NCI-H146 (cell line): ENCODE measurements around the gene CLRN2.
A peak's percentile ranks its signal among the peaks of the same experiment; 100 is the strongest.
"Not testable (repeated sequence)": the region's sequence is repeated elsewhere in the genome, so short reads cannot be mapped to it uniquely, and the experiment has no call there.

Experiments used
- DNase-seq: peaks from one replicate; lab custom pipeline; 2025; lab: John Stamatoyannopoulos, UW

CLRN2 gene

GRCh38 chr4:17545374-17546140 is 30.6 kb downstream of the CLRN2 start:
- peak; percentile 62 for DNase-seq

- DNase-seq, result no peak
These were observed 31.3 kb downstream of the CLRN2 start for GRCh38 chr4:17546222-17546621.

GRCh38 chr4:17546678-17547077 is 31.7 kb downstream of the CLRN2 start:
- no peak for DNase-seq

- DNase-seq, result no peak
These were observed 35.6 kb downstream of the CLRN2 start for GRCh38 chr4:17550549-17550948.

GRCh38 chr4:17552427-17552826 is 37.5 kb downstream of the CLRN2 start:
- no peak for DNase-seq

DNA sequence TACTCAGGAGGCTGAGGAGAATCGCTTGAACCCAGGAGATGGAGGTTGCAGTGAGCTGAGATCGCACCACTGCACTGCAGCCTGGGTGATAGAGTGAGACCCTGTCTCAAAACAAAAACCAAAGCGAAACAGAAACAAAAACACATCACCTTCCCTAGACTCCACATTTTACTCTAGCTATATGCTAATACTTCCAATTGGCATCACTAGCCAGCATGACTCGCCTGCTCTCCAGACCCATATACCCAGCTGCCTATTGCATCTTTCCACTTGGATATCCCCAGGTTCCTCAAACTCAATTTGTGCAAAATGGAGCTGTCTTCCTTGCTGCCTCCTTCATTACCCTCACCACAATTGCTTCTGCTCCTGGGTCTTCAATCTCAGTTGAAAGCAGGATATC is 39.6 kb downstream of the CLRN2 start:
- no peak for DNase-seq

GRCh38 chr4:17556498-17556897 is 41.5 kb downstream of the CLRN2 start:
- no peak for DNase-seq

- no peak for DNase-seq
These were observed 42.9 kb downstream of the CLRN2 start for GRCh38 chr4:17557880-17558279.

GRCh38 chr4:17558941-17559708 is 44.2 kb downstream of the CLRN2 start:
- DNase-seq, result peak; percentile 16

DNA sequence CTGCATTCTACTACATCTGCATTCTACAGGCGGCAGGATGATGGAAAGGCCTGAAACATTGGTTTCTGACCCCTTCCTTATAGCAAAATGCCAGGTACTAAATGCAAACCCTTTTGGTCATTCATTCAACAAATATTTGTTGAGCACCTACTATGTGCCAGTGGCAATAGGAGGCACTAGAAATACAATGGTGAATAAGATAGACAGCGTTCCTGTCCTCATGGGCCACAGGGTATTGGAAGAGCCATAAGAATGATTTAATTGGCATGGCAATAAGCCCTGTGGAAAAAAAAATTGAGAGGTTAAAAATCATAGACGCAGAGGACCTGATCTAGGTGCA is 44.7 kb downstream of the CLRN2 start:
- DNase-seq, result no peak

DNA sequence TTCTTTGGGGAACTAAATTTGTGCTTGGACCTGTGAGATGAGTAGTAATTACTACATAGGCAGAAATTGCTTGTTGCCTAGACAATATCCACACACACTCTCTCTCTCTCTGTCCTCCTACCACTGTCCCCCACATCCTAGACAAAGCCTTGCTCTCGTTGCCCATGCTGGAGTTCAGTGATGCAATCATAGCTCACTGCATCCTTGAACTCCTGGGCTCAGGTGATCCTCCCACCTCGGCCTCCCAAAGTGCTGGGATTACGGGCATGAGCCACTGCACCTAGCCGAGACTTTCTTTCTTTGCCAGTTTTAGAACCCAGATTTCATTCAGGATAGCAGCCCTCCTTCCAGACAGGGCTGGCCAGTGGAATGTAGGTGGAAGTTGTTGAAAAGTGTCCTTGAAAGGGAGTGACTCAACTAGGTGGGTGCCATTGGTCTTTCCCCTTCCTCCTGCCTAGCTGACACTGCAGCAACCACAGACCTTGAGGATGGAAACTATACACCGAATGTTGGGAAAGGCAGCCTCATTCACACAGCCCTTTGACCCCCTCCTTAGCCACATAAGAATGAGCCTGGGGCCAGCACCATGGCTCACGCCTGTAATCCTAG is 45.2 kb downstream of the CLRN2 start:
- no peak for DNase-seq

DNA sequence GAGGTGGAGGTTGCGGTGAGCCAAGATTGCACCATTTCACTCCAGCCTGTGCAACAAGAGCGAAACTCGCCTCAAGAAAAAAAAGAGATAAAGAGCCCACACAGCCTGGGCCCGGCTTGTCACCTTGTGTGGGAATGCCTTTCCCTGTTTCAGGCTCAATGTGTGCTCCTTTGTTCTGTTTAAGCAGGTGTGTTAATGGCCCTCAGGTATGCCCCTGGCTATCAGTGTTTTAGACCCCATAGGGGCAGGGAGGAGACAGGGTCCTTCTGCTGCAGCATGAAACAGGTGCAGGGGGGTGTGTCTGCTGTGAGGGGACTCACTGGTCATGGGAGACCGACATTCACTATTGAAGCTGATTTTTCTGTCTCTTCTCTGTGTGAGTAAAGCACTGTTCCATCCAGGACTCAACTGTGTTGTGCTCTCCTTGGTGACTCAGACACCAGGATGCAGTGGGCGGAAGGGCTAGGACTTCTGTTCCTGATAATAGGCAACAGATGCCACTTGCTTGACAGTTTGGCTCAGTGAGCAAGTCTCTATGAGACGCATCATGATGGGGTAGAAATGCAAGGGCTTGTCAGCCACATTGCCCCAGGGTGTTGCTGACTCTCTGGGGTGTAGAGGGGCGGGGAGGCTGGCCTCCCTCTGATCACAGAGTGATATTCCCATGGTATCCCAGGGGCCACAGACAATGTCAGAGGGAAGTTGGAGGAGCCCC is 46.4 kb downstream of the CLRN2 start:
- DNase-seq, result peak; percentile 76

- DNase-seq, result peak; percentile 24
These were observed 47.2 kb downstream of the CLRN2 start for GRCh38 chr4:17562157-17562556.

DNA sequence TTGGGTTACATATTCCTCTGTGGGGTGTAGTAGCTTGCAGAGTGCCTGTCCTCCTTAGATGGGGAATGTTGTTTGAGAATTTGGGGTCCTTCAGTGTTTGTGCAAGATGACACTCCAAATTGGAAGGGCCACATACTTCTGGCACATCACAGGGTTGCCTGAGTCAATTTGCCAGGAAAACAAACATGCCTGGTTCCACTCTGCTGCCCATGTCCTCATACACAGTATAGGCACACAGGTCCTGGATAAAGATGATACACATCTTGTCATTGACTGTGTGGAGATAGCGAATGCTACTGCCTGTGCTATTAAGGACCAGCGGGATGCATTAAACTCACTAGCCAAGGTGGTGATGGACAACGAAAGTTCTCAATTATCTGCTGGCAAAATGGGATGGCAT is 50.9 kb downstream of the CLRN2 start:
- DNase-seq, result no peak

DNA sequence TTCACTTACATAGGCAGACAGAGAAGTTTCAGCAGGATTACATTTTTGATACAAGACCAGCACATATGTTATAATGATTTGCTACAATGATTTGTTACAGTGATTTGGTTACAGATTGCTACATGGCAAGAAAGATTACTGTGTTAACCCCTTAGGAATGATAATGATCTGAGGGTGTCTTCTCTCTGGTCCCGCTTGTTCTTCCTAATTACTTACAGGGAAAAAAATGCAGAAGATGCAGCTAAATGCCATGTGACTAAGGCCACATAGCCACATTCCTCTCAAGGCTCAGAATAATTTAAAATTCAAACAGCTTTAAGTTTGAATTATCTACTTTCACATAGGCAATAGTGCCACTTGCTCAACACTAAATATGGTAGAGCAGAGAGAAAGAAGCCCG is 52.3 kb downstream of the CLRN2 start:
- no peak for DNase-seq

DNA sequence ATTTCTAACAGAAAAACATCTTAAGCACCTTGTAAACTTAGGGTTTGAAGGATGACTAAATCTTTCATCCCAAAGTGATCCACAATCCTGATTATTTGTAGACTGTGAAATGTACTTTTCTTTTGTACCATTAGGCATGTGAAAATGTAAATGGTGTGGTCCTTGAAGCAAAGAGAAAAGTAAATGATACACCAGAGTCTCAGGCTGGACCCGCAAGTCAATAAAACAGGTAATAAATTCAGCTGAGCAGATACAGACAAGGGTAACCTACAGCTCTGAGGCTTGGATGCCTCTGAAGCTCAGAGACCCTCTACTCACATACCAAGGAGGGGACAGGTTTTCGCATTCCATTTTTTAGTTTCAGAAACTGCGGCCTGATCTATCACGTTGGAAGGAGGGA is 59.2 kb downstream of the CLRN2 start:
- no peak for DNase-seq

DNA sequence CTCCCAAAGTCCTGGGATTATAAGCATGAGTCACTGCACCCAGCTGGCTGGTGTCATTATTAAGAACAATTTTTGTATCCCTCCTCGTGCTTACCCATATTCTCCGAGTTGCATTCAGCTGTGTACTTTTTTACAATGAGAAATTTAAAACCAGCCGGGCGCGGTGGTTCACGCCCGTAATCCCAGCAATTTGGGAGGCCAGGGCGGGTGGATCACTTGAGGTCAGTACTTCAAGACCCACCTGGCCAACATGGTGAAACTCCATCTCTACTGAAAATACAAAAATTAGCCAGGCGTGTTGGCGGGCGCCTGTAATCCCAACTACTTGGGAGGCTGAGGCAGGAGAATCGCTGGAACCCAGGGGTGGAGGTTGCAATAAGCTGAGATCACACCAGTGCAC is 60.2 kb downstream of the CLRN2 start:
- not testable (repeated sequence) for DNase-seq
